ENCODE measurements around the gene CD2BP2. TPM values are rescaled to one million over a fixed set of nuclear protein-coding genes. Genes with fewer than 3 reads are reported as not detected.

The CD2BP2 gene
- total and polyA plus RNA-seq, 2 of the 13 experiments (the other 11 are each of a cell fraction or from before 2014, with no cell fraction given) = 24.9 to 54.6 TPM

DNA sequence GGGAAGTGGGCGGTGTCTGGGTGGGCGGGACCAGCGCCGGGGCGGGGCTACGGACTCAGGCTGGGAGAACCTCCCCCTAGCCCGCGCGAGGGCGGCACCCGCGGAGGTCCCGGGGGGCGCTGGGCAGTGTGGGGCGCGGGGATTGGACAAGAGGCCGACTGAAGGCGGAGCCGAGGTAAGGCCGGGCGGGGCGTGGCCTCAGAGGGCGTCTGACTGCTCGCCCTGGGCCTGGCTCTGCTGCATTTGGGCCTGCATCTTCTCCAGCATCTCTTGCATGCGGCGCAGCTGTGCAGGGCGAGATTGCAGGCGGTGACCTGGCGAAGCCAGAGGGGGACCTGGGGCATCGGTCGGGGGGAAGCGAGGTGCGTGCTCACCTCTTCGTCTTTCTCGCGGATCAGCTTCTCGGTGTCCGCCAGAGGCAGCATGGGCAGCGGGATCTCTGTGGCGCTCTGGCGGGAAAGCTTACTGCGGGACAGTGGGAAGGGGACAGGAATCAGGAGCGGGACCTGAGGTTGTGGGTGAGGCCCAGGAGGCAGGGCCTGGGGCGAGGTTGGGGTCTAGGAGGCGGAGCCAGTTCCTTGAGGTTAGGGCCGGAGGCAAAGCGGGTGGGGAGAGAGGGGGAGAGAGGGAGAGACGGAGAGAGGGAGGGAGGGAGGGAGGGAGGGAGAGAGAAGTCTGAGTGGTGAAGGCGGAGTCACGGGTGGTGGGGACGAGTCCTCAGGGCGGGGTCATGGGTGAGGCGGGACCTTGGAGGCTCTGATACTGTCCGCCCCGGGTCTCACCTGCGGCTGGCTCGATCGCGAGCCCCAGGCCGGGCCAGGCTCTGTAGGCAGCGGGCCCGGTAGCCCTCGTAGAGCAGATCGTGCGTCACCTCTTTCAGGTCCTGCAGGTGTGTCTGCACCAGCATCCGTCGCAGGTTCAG lies 23.4 kb upstream of the CD2BP2 start (continued):
- TF ChIP-seq, protein P1, sequence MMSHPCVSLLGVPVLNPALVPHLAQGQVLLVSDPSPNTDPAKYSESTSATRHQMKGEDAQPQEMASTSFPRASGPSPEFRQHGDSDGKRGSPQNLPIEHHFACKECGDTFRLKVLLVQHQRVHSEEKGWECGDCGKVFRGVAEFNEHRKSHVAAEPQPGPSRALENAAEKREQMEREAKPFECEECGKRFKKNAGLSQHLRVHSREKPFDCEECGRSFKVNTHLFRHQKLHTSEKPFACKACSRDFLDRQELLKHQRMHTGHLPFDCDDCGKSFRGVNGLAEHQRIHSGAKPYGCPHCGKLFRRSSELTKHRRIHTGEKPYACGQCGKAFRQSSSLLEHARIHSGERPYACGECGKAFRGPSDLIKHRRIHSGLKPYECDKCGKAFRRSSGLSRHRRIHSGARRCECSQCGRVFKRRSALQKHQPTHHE (CRISPR knock-in tag; IDR thresholded peaks at IDR 0.05; ENCODE audit: borderline replicate concordance) = peak; percentile 19; the same call in 1 of the 2 replicates
- TF ChIP-seq ZNF546 (CRISPR knock-in tag; conservative IDR thresholded peaks at IDR 0.05) (peak; percentile 90), CCDC6 (CRISPR knock-in tag; IDR thresholded peaks at IDR 0.05) (0 out of 2 replicates have a peak, but pooled peaks have one; percentile 78), ZMAT3 (CRISPR knock-in tag; conservative IDR thresholded peaks at IDR 0.05) (peak; percentile 85), GZF1 (CRISPR knock-in tag; IDR thresholded peaks at IDR 0.05) (peak; percentile 87), TAF1 (CRISPR knock-in tag; IDR thresholded peaks at IDR 0.05) (peak; percentile 95), YY1 (IDR thresholded peaks at IDR 0.05; ENCODE audit: insufficient read depth, insufficient replicate concordance, low read depth, low read length) (peak; percentile 23), ZNF235 (CRISPR knock-in tag; IDR thresholded peaks at IDR 0.05; ENCODE audit: borderline replicate concordance) (peak; percentile 70; the same call in 1 of the 2 replicates), AKAP8 (CRISPR knock-in tag; IDR thresholded peaks at IDR 0.05) (peak; percentile 7), ZNF329 (CRISPR knock-in tag; IDR thresholded peaks at IDR 0.05; ENCODE audit: low read depth) (0 out of 2 replicates have a peak, but pooled peaks have one; percentile 53), MAFF (IDR thresholded peaks at IDR 0.05; ENCODE audit: low read depth, low read length) (no peak), MEIS1 (CRISPR knock-in tag; IDR thresholded peaks at IDR 0.05; ENCODE audit: borderline replicate concordance) (peak; percentile 92), CBFB (CRISPR knock-in tag; IDR thresholded peaks at IDR 0.05) (peak; percentile 46; the same call in 1 of the 2 replicates)
- TF ChIP-seq, protein P2, sequence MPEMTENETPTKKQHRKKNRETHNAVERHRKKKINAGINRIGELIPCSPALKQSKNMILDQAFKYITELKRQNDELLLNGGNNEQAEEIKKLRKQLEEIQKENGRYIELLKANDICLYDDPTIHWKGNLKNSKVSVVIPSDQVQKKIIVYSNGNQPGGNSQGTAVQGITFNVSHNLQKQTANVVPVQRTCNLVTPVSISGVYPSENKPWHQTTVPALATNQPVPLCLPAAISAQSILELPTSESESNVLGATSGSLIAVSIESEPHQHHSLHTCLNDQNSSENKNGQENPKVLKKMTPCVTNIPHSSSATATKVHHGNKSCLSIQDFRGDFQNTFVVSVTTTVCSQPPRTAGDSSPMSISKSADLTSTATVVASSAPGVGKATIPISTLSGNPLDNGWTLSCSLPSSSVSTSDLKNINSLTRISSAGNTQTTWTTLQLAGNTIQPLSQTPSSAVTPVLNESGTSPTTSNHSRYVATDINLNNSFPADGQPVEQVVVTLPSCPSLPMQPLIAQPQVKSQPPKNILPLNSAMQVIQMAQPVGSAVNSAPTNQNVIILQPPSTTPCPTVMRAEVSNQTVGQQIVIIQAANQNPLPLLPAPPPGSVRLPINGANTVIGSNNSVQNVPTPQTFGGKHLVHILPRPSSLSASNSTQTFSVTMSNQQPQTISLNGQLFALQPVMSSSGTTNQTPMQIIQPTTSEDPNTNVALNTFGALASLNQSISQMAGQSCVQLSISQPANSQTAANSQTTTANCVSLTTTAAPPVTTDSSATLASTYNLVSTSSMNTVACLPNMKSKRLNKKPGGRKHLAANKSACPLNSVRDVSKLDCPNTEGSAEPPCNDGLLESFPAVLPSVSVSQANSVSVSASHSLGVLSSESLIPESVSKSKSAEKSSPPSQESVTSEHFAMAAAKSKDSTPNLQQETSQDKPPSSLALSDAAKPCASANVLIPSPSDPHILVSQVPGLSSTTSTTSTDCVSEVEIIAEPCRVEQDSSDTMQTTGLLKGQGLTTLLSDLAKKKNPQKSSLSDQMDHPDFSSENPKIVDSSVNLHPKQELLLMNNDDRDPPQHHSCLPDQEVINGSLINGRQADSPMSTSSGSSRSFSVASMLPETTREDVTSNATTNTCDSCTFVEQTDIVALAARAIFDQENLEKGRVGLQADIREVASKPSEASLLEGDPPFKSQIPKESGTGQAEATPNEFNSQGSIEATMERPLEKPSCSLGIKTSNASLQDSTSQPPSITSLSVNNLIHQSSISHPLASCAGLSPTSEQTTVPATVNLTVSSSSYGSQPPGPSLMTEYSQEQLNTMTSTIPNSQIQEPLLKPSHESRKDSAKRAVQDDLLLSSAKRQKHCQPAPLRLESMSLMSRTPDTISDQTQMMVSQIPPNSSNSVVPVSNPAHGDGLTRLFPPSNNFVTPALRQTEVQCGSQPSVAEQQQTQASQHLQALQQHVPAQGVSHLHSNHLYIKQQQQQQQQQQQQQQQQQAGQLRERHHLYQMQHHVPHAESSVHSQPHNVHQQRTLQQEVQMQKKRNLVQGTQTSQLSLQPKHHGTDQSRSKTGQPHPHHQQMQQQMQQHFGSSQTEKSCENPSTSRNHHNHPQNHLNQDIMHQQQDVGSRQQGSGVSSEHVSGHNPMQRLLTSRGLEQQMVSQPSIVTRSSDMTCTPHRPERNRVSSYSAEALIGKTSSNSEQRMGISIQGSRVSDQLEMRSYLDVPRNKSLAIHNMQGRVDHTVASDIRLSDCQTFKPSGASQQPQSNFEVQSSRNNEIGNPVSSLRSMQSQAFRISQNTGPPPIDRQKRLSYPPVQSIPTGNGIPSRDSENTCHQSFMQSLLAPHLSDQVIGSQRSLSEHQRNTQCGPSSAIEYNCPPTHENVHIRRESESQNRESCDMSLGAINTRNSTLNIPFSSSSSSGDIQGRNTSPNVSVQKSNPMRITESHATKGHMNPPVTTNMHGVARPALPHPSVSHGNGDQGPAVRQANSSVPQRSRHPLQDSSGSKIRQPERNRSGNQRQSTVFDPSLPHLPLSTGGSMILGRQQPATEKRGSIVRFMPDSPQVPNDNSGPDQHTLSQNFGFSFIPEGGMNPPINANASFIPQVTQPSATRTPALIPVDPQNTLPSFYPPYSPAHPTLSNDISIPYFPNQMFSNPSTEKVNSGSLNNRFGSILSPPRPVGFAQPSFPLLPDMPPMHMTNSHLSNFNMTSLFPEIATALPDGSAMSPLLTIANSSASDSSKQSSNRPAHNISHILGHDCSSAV (CRISPR knock-in tag; IDR thresholded peaks at IDR 0.05; ENCODE audit: borderline replicate concordance) = 0 out of 2 replicates have a peak, but pooled peaks have one; percentile 60
- TF ChIP-seq, protein P3, sequence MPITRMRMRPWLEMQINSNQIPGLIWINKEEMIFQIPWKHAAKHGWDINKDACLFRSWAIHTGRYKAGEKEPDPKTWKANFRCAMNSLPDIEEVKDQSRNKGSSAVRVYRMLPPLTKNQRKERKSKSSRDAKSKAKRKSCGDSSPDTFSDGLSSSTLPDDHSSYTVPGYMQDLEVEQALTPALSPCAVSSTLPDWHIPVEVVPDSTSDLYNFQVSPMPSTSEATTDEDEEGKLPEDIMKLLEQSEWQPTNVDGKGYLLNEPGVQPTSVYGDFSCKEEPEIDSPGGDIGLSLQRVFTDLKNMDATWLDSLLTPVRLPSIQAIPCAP (CRISPR knock-in tag; IDR thresholded peaks at IDR 0.05; ENCODE audit: low read depth) = 0 out of 2 replicates have a peak, but pooled peaks have one; percentile 57
- TF ChIP-seq, protein P4, sequence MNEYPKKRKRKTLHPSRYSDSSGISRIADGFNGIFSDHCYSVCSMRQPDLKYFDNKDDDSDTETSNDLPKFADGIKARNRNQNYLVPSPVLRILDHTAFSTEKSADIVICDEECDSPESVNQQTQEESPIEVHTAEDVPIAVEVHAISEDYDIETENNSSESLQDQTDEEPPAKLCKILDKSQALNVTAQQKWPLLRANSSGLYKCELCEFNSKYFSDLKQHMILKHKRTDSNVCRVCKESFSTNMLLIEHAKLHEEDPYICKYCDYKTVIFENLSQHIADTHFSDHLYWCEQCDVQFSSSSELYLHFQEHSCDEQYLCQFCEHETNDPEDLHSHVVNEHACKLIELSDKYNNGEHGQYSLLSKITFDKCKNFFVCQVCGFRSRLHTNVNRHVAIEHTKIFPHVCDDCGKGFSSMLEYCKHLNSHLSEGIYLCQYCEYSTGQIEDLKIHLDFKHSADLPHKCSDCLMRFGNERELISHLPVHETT (CRISPR knock-in tag; conservative IDR thresholded peaks at IDR 0.05) = no peak; the same call in 1 of the 2 replicates
